Omental fat pad (tissue), 4 donors: ENCODE measurements around the gene CAMSAP2. TPM values are rescaled to one million over a fixed set of nuclear protein-coding genes. Genes with fewer than 3 reads are reported as not detected.

Experiments
- ATAC-seq: fragments of 150-250 bp; one replicate; pipeline ENCODE4 v1.9.1; 2016; ENCODE audit warnings: mild to moderate bottlenecking, moderate library complexity; ENCODE audit not compliant: low FRiP score
- DNase-seq: peaks from one replicate; pipeline ENCODE4 v3.0.0-alpha.2; 2019; ENCODE audit warnings: low spot score
- total RNA-seq, 4 donors: library from RNA; depleted of rRNA; stranded (reverse); fragments of >200 nt; gene quantifications; one replicate each; pipeline ENCODE4 v1.1.0, GENCODE V29; 2016
- TF ChIP-seq, protein P1 (sequence below), 3 donors: fragments of 450-650 bp; IDR thresholded peaks; one replicate each; pipeline ENCODE4 v1.5.1; 2016 to 2017; ENCODE audit warnings: antibody characterized with exemption in 3 of 3, mild to moderate bottlenecking in 3 of 3, moderate library complexity in 2 of 3

Gene CAMSAP2
- total RNA-seq, 4 donors from 2014 or later = 37.2 to 65.2 (median 44.5) TPM

DNA sequence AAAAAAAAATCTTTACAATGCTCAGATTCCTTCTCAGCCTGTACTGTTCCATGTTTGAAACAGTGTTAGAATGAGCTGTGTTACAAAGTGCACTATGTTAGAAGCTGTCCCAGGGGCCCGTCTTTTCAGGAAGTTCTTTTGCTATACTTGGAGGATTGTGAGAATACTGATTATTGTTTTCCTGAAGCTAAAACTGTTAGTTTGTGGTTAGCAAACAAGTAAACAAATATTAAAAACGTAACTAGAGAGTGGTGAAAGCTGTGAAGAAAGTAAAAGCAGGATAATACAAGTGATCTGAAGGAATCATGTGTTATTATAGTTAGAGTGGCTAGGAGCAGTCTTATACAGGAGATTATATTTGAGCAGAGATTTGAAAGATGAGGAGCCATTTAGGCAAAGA lies 35.6 kb downstream of the CAMSAP2 start:
- TF ChIP-seq, protein P1, sequence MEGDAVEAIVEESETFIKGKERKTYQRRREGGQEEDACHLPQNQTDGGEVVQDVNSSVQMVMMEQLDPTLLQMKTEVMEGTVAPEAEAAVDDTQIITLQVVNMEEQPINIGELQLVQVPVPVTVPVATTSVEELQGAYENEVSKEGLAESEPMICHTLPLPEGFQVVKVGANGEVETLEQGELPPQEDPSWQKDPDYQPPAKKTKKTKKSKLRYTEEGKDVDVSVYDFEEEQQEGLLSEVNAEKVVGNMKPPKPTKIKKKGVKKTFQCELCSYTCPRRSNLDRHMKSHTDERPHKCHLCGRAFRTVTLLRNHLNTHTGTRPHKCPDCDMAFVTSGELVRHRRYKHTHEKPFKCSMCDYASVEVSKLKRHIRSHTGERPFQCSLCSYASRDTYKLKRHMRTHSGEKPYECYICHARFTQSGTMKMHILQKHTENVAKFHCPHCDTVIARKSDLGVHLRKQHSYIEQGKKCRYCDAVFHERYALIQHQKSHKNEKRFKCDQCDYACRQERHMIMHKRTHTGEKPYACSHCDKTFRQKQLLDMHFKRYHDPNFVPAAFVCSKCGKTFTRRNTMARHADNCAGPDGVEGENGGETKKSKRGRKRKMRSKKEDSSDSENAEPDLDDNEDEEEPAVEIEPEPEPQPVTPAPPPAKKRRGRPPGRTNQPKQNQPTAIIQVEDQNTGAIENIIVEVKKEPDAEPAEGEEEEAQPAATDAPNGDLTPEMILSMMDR (IDR thresholded peaks at IDR 0.05) = no peak
- no peak for ATAC-seq
- DNase-seq = no peak

- TF ChIP-seq, protein P1 (IDR thresholded peaks at IDR 0.05) = no peak
- peak; percentile 49 for ATAC-seq
- no peak for DNase-seq
These were observed 36.2 kb downstream of the CAMSAP2 start for GRCh38 chr1:200774735-200775444.

- DNase-seq = no peak
- ATAC-seq = peak; percentile 16
- TF ChIP-seq, protein P1 (IDR thresholded peaks at IDR 0.05) = no peak
These were observed 37.2 kb downstream of the CAMSAP2 start for GRCh38 chr1:200775850-200776249.

GRCh38 chr1:200776949-200777348 lies 38.3 kb downstream of the CAMSAP2 start:
- TF ChIP-seq, protein P1 (IDR thresholded peaks at IDR 0.05) = no peak
- ATAC-seq (no peak), DNase-seq (no peak)

GRCh38 chr1:200778766-200779165 lies 40.1 kb downstream of the CAMSAP2 start:
- ATAC-seq = no peak
- TF ChIP-seq, protein P1 (IDR thresholded peaks at IDR 0.05) = no peak
- no peak for DNase-seq

DNA sequence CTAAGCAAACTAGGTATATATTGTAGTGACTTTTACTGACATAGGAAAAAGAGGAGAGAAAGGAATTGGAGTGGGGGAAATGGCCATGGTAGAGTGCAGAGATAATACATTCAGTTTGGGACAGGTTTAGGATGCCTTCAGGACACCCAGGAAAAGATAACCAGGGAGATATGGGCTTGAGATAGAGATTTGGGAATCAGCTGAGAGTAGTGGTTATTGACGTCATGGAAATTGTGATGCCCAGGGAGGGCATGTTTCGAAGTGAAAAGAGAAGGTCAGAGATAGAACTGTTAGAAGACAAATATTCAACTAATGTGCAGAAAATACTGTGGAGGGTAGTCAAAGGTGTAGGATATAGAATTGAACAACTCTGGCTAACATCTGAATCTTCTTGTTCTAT lies 40.6 kb downstream of the CAMSAP2 start:
- TF ChIP-seq, protein P1 (IDR thresholded peaks at IDR 0.05) = no peak
- ATAC-seq (no peak), DNase-seq (no peak)
